ENCODE results near the gene CIT. TPM values are rescaled to one million over a fixed set of nuclear protein-coding genes. Genes with fewer than 3 reads are reported as not detected.
A peak's percentile ranks its signal among the peaks of the same experiment; 100 is the strongest.

CIT gene
- total and polyA plus RNA-seq, 2 donors (not counting 3 experiments of a cell fraction or from before 2014, with no cell fraction given): 13.3 to 61.8 TPM

GRCh38 chr12:119692997-119693396 lies 184.1 kb downstream of the CIT start:
- Histone ChIP-seq H3K4me3 (replicated peaks in 1 of 3; ENCODE audit: insufficient read depth in 1 of 3, low read depth in 1 of 3, low read length in 3 of 3) (peak overlapping the region in 1 of 3 experiments; percentile 23), H2AFZ (ENCODE audit: low read depth, low read length) (no peak overlapping the region)
- CTCF ChIA-PET: interaction anchor here (1.0 to 1.6 kb wide), 3 partner anchors 12 to 88 kb away, joined by 3 to 6 read pairs (median 4); partner anchors contain the start of gene PRKAB1

More at GRCh38 chr12:119692997-119693396, 184.1 kb downstream of the CIT start:
- Histone ChIP-seq H3K27me3 (ENCODE audit: control insufficient read depth in 2 of 2, insufficient read depth in 2 of 2, low read length in 2 of 2) (no peaks in the 10 kb centered on the region), H3K36me3 (ENCODE audit: control insufficient read depth in 2 of 2, extremely low read depth in 1 of 2, insufficient read depth in 2 of 2, low read length in 2 of 2) (no peaks in the 10 kb centered on the region), H4K20me1 (replicated peaks; ENCODE audit: control insufficient read depth, extremely low read depth, insufficient read depth, low read length) (no peaks in the 10 kb centered on the region), H3K9me1 (replicated peaks; ENCODE audit: control insufficient read depth, extremely low read depth, insufficient read depth, low read length) (no peaks in the 10 kb centered on the region), H3K27ac (ENCODE audit: insufficient read depth, low read depth, low read length) (peak overlapping the region; percentile 50), H3K9ac (replicated peaks; ENCODE audit: extremely low read depth, insufficient read depth, low read length) (peak overlapping the region; percentile 36), H3K9me3 (replicated peaks; ENCODE audit: control insufficient read depth, insufficient read depth, low read length) (no peaks in the 10 kb centered on the region), H3K79me2 (ENCODE audit: control insufficient read depth, insufficient read depth, low read length) (no peaks in the 10 kb centered on the region), H3K4me1 (ENCODE audit: control insufficient read depth, extremely low read depth, insufficient read depth, low read length) (peaks cover 30% of the 10 kb centered on the region), H3K4me2 (ENCODE audit: insufficient read depth, low read length) (peak overlapping the region; percentile 78)
- FAIRE-seq (peak; percentile 99), DNase-seq (ENCODE audit: low read depth, low spot score) (peak; percentile 95)
- POLR2A ChIA-PET: no interaction called here
- TF ChIP-seq, protein P1, sequence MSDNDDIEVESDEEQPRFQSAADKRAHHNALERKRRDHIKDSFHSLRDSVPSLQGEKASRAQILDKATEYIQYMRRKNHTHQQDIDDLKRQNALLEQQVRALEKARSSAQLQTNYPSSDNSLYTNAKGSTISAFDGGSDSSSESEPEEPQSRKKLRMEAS (IDR thresholded peaks at IDR 0.05; ENCODE audit: insufficient read depth, insufficient read length): no peak
- TF ChIP-seq GATA2 (IDR thresholded peaks at IDR 0.05; ENCODE audit: insufficient read depth, insufficient read length, low read depth, low read length): peak; percentile 96
- TF ChIP-seq POLR2AphosphoS5 (IDR thresholded peaks at IDR 0.05; ENCODE audit: insufficient read depth, low read depth, low read length): peak; percentile 68
- peak; percentile 69 for TF ChIP-seq FOS (IDR thresholded peaks at IDR 0.05; ENCODE audit: borderline replicate concordance, insufficient read depth, low read length)
- no peak for TF ChIP-seq CTCF (IDR thresholded peaks at IDR 0.05; ENCODE audit: extremely low read depth in 1 of 2, insufficient read depth in 1 of 2, low read depth in 1 of 2, low read length in 2 of 2)
- TF ChIP-seq POLR2A (IDR thresholded peaks at IDR 0.05; ENCODE audit: low read depth, low read length): no peak
- TF ChIP-seq MYC (IDR thresholded peaks at IDR 0.05; ENCODE audit: low read depth, low read length): no peak
- no peak for TF ChIP-seq JUN (IDR thresholded peaks at IDR 0.05; ENCODE audit: borderline replicate concordance, insufficient read depth, insufficient read length, low read depth)
- no peak for TF ChIP-seq EZH2 (IDR thresholded peaks at IDR 0.05; ENCODE audit: borderline replicate concordance, low read depth, low read length, severe bottlenecking)
- BruUV-seq (replicated peaks): no TSS peak
- intact Hi-C loops (cut with micrococcal nuclease): loop anchor here (1.0 kb wide), 5 partner anchors 11 to 87 kb away; no protein-coding TSS in a partner anchor
- dilution Hi-C loops (cut with MboI; ENCODE audit: extremely low pct_ligation_motif_present, low sequenced_read_pairs): no loop called here
